Upper lobe of left lung (tissue), 4 donors: ENCODE data around the gene MRPS31.

ENCODE experiments used
- POLR2AphosphoS5 ChIP-seq, 2 donors: sonication (generic); formaldehyde crosslinking; IDR thresholded peaks; one replicate each; pipeline ENCODE4 v1.5.1; 2017; ENCODE audit warnings: antibody characterized with exemption in 2 of 2
- TF ChIP-seq, protein P1 (sequence below), 6 experiments: fragments of 450-650 bp in 4 of 6; fragments of 200-600 bp in 2 of 6; sonication (generic) in 2 of 6; IDR thresholded peaks; one replicate each; pipeline ENCODE4 v1.5.1; 2016 to 2019; ENCODE audit warnings: antibody characterized with exemption in 6 of 6

DNA sequence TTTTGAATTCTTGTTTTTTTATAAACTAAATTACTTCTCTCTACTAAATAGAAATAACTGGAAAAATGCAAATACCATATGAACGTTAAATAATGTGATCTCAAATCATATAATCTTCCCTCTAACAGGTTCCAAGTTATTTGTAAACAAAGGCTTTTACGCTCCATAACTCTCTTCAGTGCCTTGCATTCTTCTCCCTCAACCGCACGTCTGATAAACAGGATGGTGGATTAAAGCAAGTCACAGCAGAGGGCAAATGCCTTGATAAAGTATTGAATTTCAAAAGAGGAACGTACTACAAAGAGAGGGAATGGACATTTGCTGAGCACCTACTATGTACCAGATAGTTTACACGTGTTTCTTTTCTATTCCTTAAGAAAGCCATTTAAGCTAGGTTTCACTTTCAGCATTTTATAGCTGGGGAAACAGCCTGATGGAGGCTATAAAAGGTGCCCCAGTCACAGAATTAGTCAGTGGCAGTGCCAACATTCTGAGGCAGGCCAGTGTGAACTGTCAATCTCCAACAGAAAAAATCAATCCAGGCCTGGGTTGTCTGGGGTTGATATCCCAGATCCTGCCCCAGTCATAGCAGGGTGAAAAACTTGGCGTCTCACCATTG, 15.8 kb downstream of the MRPS31 start:
- TF ChIP-seq, protein P1, sequence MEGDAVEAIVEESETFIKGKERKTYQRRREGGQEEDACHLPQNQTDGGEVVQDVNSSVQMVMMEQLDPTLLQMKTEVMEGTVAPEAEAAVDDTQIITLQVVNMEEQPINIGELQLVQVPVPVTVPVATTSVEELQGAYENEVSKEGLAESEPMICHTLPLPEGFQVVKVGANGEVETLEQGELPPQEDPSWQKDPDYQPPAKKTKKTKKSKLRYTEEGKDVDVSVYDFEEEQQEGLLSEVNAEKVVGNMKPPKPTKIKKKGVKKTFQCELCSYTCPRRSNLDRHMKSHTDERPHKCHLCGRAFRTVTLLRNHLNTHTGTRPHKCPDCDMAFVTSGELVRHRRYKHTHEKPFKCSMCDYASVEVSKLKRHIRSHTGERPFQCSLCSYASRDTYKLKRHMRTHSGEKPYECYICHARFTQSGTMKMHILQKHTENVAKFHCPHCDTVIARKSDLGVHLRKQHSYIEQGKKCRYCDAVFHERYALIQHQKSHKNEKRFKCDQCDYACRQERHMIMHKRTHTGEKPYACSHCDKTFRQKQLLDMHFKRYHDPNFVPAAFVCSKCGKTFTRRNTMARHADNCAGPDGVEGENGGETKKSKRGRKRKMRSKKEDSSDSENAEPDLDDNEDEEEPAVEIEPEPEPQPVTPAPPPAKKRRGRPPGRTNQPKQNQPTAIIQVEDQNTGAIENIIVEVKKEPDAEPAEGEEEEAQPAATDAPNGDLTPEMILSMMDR (IDR thresholded peaks at IDR 0.05) = no peak
- no peak for TF ChIP-seq POLR2AphosphoS5 (IDR thresholded peaks at IDR 0.05)
